CD4-positive, alpha-beta T cell treated with Interleukin-21 for 1 hour (primary cell): ENCODE results near the gene SORT1.
"Not testable (repeated sequence)": the region's sequence is repeated elsewhere in the genome, so short reads cannot be mapped to it uniquely, and the experiment has no call there.

Experiments used
- DNase-seq: peaks from one replicate; pipeline ENCODE4 v3.0.0-alpha.2; 2020

Gene SORT1

GRCh38 chr1:109396513-109396839 is 1.2 kb downstream of the SORT1 start:
- DNase-seq, result no peak

GRCh38 chr1:109395602-109396512 is 1.9 kb downstream of the SORT1 start:
- no peak for DNase-seq

- DNase-seq, result not testable (repeated sequence)
Measured at GRCh38 chr1:109395282-109395599, 2.5 kb downstream of the SORT1 start.

- no peak for DNase-seq
Measured at GRCh38 chr1:109394591-109395281, 3.0 kb downstream of the SORT1 start.

GRCh38 chr1:109393617-109394233 is 4.0 kb downstream of the SORT1 start:
- no peak for DNase-seq

- no peak for DNase-seq
Measured at GRCh38 chr1:109392788-109393616, 4.7 kb downstream of the SORT1 start.

- no peak for DNase-seq
Measured at GRCh38 chr1:109392037-109392787, 5.5 kb downstream of the SORT1 start.

- no peak for DNase-seq
Measured at GRCh38 chr1:109391626-109392025, 6.1 kb downstream of the SORT1 start.

- DNase-seq, result no peak
Measured at GRCh38 chr1:109391157-109391556, 6.6 kb downstream of the SORT1 start.

GRCh38 chr1:109389638-109390341 is 7.9 kb downstream of the SORT1 start:
- DNase-seq, result no peak

GRCh38 chr1:109388884-109389637 is 8.7 kb downstream of the SORT1 start:
- DNase-seq, result no peak

GRCh38 chr1:109388208-109388711 is 9.5 kb downstream of the SORT1 start:
- no peak for DNase-seq

GRCh38 chr1:109386054-109386717 is 11.5 kb downstream of the SORT1 start:
- DNase-seq, result no peak

- DNase-seq, result no peak
Measured at GRCh38 chr1:109385417-109385816, 12.3 kb downstream of the SORT1 start.

- no peak for DNase-seq
Measured at GRCh38 chr1:109383854-109384253, 13.9 kb downstream of the SORT1 start.

GRCh38 chr1:109383087-109383779 is 14.5 kb downstream of the SORT1 start:
- DNase-seq, result no peak

- DNase-seq, result no peak
Measured at GRCh38 chr1:109381573-109381972, 16.1 kb downstream of the SORT1 start.

- DNase-seq, result no peak
Measured at GRCh38 chr1:109379907-109380306, 17.8 kb downstream of the SORT1 start.

- DNase-seq, result no peak
Measured at GRCh38 chr1:109379422-109379821, 18.3 kb downstream of the SORT1 start.
